HUES48 (cell line): ENCODE results near the gene ZNF532.
"Not testable (repeated sequence)": the region's sequence is repeated elsewhere in the genome, so short reads cannot be mapped to it uniquely, and the experiment has no call there.

Experiments used
- H3K27ac ChIP-seq: one replicate; pipeline ENCODE4 v1.7.0; 2013; ENCODE audit warnings: low read depth, low read length, inconsistent platforms
- H3K27me3 ChIP-seq: 2 replicates; pipeline ENCODE4 v1.6.1; 2013; ENCODE audit warnings: mild to moderate bottlenecking, low read length; ENCODE audit not compliant: control insufficient read depth, insufficient read depth
- H3K36me3 ChIP-seq: 2 replicates; pipeline ENCODE4 v1.6.1; 2013; ENCODE audit warnings: low read length; ENCODE audit not compliant: control insufficient read depth, insufficient read depth
- H3K4me1 ChIP-seq: 2 replicates; pipeline ENCODE4 v1.6.1; 2013; ENCODE audit warnings: mild to moderate bottlenecking, low read length; ENCODE audit not compliant: control insufficient read depth, insufficient read depth
- H3K4me3 ChIP-seq: 2 replicates; pipeline ENCODE4 v1.5.1; 2013; ENCODE audit warnings: mild to moderate bottlenecking, low read depth, low read length
- H3K9ac ChIP-seq: 2 replicates; pipeline ENCODE4 v1.6.1; 2013; ENCODE audit warnings: mild to moderate bottlenecking, low read depth, low read length, moderate library complexity
- H3K9me3 ChIP-seq: 2 replicates; pipeline ENCODE4 v1.6.1; 2013; ENCODE audit warnings: low read length; ENCODE audit not compliant: control insufficient read depth, insufficient read depth

ZNF532 gene

DNA sequence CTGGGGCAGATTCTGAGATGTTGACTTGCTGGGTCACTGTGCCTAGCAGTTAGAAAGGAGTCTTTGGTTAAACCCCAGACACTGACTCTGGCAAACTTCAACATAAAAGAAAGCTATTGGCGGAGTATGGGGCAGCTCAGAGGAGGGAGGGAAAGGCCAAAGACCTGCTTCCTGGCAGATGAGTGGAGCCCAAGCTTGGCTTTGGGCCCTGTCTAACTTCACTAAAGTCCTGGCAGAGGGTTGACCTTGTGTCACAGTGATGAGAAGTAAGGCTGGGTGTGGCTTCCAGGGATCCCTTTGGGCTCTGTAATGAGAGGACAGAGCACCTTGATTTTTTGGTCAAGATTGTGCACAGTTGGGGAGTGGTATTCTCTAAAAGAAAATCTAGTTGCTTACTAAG, 145.2 kb downstream of the ZNF532 start:
- Histone ChIP-seq H3K9ac (no peak overlapping the region), H3K27me3 (no peaks in the 10 kb centered on the region), H3K4me3 (no peak overlapping the region), H3K27ac (no peak overlapping the region), H3K36me3 (no peaks in the 10 kb centered on the region), H3K9me3 (no peaks in the 10 kb centered on the region), H3K4me1 (peaks cover 19% of the 10 kb centered on the region)

DNA sequence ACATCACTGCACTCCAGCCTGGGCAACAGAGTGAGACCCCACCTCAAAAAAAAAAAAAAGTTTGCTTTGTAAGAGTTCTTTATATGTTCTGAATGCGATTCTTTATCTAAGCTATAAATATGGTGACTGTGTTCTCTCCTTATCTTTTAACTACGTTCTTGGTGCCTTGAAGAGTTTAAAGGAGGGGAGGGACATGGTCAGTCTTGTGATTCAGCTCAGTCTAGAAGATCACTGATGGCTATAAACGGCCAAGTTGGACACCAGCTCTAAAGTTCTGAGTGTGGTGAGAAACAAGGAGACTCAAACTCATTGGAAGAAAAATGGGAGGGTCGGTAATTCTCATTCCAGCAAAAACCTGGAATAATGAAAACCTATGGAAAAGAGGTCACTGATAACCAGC, 146.6 kb downstream of the ZNF532 start:
- Histone ChIP-seq H3K27ac (no peak overlapping the region), H3K9me3 (no peaks in the 10 kb centered on the region), H3K4me1 (peaks cover 15% of the 10 kb centered on the region), H3K9ac (no peak overlapping the region), H3K27me3 (no peaks in the 10 kb centered on the region), H3K4me3 (no peak overlapping the region), H3K36me3 (no peaks in the 10 kb centered on the region)

DNA sequence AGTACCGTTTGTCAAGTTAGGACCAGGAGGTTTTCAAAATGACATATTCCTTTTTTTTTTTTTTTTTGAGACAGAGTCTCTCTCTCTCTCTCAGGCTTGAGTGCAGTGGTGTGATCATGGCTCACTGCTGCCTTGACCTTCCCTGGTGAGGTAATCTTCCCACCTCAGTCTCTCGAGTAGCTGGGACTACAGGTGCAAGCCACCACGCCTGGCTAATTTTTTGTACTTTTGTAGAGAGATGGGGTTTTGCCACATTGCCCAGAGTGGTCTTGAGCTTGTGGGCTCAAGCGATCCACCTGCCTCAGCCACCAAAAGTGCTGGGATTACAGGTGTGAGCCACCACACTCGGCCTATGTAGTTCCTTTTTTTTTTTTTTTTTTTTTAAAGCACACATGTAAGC, 147.1 kb downstream of the ZNF532 start:
- Histone ChIP-seq H3K4me3 (no peak overlapping the region), H3K36me3 (no peaks in the 10 kb centered on the region), H3K9me3 (0 out of 2 replicates have a peak, but pooled peaks cover 3% of the 10 kb centered on the region), H3K27ac (no peak overlapping the region), H3K9ac (no peak overlapping the region), H3K27me3 (no peaks in the 10 kb centered on the region), H3K4me1 (peaks cover 15% of the 10 kb centered on the region)

DNA sequence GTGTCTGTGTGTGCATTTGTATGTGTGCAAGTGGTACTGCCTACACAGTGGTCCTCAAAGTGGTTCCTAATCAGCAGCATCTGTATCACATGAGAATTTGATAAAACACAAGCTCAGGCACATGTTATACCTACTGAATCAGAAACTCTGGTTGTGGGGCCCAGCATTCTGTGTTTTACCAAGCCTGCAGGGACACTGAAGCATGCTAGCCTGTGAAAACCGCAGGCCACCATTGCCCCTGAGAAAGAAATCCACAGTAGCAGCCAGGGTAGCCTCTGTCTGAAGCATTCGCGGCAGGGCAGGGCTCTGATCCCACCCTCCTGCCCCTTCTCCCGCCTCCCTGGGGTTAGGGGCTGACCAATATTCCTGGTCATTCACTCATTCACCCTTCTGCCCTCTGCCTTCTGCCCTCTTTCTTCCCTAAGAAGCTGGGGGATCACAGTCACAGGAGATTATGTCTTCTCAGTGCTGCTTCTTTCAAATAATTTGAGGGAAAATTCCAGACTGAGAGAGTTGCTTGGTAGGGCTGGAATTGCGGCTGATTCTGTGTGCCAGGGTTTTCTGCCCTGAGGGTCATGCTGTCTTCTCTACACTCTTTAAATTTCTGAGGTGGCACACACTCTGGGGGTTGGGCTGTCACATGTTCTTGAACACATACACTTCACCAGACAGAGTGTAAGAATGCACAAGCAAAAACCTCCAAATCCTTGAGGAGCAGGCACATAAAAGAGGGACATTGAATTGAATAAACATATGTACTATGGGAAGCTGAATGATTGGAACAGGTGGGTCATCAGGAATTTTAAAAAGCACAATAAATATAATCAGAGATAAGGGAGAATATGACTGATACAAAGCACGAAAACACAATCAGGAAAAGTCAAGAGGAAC, 148.4 kb downstream of the ZNF532 start:
- H3K9me3 ChIP-seq, result peaks cover 13% of the 10 kb centered on the region
- no peak overlapping the region for H3K27ac ChIP-seq
- no peak overlapping the region for H3K4me3 ChIP-seq
- no peak overlapping the region for H3K9ac ChIP-seq
- H3K4me1 ChIP-seq, result peaks cover 13% of the 10 kb centered on the region
- H3K36me3 ChIP-seq, result no peaks in the 10 kb centered on the region
- no peaks in the 10 kb centered on the region for H3K27me3 ChIP-seq

DNA sequence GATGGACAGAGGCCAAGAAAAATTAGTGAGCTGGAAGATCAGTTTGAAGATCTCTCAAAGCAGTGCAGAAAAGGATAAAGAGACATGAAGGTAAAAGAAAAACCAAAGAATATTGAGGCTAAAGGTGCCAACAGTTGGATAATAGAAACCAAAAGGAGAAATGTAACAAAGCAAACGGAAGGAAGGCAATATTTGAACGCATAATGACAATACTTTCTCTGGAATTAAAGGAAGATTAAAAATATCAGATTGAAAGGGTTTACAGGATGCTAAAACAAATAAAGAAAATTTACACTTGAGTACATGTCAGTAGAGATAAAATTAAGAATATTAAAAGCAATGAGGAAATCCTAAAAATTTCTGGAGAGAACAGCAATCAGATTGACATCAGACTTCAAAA, 149.1 kb downstream of the ZNF532 start:
- peaks cover 6% of the 10 kb centered on the region; the same call in 1 of the 2 replicates for H3K4me1 ChIP-seq
- H3K27me3 ChIP-seq, result no peaks in the 10 kb centered on the region
- H3K9me3 ChIP-seq, result peaks cover 13% of the 10 kb centered on the region
- no peak overlapping the region for H3K4me3 ChIP-seq
- no peaks in the 10 kb centered on the region for H3K36me3 ChIP-seq
- no peak overlapping the region for H3K27ac ChIP-seq
- H3K9ac ChIP-seq, result no peak overlapping the region

DNA sequence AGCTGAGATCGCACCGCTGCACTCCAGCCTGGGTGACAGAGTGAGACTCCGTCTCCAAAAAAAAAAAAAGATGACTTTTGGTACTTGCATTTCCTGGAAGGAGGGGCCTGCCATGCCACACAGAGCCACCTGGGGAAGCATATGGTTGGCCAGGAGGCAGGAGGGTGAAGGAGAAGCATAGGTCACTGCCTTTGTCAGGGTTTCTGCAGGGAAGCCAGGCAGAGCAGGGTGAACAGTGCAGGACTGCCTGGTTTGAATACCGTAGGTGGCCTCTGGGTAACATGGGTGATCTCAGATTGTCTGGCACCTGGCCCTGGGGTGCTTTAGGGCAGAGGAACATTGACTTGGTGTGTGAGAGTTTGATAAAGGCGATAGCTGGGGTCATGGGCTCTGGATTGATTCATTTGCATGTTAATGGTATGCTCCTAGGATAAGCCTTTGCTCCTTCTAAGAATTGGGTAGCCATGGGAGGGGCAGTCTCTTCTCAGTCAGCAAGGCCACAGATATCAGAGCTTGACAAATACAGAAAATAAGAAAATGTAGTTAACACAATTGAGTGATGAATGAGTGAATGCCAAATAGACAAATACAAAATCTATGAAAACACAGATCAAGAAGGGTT, 151.0 kb downstream of the ZNF532 start:
- no peaks in the 10 kb centered on the region for H3K36me3 ChIP-seq
- H3K9ac ChIP-seq, result no peak overlapping the region
- H3K4me3 ChIP-seq, result no peak overlapping the region
- peaks cover 4% of the 10 kb centered on the region; the same call in 1 of the 2 replicates for H3K4me1 ChIP-seq
- peaks cover 13% of the 10 kb centered on the region for H3K9me3 ChIP-seq
- no peak overlapping the region for H3K27ac ChIP-seq
- no peaks in the 10 kb centered on the region for H3K27me3 ChIP-seq

DNA sequence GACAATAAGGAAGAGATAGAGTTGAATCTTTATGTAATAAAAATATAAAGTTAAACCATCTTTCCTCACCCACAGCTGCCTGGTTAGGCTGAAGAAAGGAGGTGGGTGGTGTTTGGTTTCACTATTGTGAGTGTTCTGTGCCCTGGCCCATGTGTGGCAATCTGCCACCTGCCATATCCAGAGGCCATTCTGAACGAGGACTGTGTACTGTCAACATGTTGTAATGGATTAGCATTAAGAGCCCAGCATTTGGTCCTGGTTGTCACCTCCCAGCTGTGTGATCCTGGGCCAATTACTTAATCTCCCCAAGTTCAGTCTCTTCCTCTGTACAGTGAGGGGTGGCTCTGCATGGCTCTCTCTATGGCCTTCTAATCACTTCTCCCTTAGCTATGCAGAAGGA, 156.8 kb downstream of the ZNF532 start:
- H3K27ac ChIP-seq, result no peak overlapping the region
- H3K4me1 ChIP-seq, result no peaks in the 10 kb centered on the region
- no peak overlapping the region for H3K9ac ChIP-seq
- peaks cover 12% of the 10 kb centered on the region for H3K9me3 ChIP-seq
- no peaks in the 10 kb centered on the region for H3K27me3 ChIP-seq
- H3K36me3 ChIP-seq, result no peaks in the 10 kb centered on the region
- no peak overlapping the region for H3K4me3 ChIP-seq

DNA sequence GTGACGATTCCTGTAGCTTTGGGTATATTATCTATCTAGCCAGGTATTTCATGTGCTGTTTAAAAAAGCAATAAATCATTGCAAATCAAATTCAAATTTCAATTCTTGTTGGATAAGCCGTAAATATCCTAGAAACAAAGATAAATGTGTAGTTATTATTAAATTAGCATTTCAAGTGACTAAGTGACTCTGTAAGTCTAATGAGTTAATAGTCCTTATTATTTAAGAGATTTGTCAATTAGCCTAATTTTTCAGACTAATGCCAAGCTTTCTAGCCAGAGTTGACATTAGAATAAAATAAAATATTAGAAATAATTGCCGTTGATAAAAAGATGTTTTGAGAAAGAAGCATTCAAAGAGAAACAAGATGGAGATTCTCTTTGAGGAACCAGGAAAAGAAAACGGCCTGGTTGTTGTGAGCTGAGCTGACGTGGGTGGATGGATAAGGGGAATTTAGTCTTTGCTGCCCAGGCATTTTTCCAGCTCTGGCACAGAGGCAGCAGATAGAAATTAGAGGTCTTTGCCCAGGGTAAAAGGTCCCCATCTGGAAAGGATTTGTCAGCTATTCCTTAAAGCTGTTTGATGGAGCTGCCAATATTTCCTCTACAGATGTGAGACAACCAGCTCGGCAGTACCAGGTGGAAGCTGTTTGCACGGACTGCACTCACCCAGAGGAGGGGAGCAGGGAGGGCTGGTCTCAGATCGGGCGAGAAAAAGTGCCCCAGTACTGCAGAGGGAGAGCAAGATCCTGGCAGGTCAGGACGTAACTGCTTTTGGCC, 157.7 kb downstream of the ZNF532 start:
- Histone ChIP-seq H3K27ac (no peak overlapping the region), H3K9me3 (peaks cover 5% of the 10 kb centered on the region), H3K9ac (no peak overlapping the region), H3K4me3 (no peak overlapping the region), H3K4me1 (no peaks in the 10 kb centered on the region), H3K36me3 (no peaks in the 10 kb centered on the region), H3K27me3 (no peaks in the 10 kb centered on the region)

DNA sequence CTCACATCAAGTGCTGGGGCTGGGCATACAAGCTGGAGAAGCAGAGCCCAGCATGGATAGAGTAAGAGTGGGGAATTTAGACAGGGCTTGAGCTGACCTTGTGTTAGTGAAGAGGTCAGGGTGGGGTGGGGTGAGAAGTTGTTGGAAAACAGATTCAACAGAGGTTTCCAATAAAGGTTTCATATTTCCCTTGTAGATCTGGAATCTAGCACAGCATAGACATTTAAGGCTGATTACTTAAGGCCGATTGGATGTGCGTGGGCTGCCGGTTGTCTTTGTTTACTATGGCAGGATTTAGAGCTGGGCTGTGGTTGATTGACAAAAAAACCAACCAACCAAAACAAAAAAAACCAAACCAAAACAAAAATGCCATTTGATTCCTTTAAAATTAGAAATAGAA, 160.2 kb downstream of the ZNF532 start:
- Histone ChIP-seq H3K9me3 (no peaks in the 10 kb centered on the region), H3K9ac (no peak overlapping the region), H3K4me1 (no peaks in the 10 kb centered on the region), H3K36me3 (no peaks in the 10 kb centered on the region), H3K4me3 (no peak overlapping the region), H3K27me3 (no peaks in the 10 kb centered on the region), H3K27ac (no peak overlapping the region)

DNA sequence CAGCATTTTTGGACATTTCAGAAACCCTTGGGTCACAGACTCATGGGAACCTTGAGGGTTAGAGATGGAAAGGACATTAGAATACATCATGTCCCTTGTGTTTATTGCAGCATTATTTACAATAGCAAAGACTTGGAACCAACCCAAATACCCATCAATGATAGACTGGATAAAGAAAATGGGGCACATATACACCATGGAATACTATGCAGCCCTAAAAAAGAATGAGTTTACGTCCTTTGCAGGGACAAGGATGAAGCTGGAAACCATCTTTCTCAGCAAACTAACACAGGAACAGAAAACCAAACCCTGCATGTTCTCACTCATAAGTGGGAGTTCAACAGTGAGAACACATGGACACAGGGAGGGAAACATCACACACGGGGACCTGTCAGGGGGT, 160.9 kb downstream of the ZNF532 start:
- H3K36me3 ChIP-seq, H3K9ac ChIP-seq, H3K4me3 ChIP-seq, H3K27ac ChIP-seq, H3K9me3 ChIP-seq, H3K4me1 ChIP-seq, H3K27me3 ChIP-seq: not testable (repeated sequence)

DNA sequence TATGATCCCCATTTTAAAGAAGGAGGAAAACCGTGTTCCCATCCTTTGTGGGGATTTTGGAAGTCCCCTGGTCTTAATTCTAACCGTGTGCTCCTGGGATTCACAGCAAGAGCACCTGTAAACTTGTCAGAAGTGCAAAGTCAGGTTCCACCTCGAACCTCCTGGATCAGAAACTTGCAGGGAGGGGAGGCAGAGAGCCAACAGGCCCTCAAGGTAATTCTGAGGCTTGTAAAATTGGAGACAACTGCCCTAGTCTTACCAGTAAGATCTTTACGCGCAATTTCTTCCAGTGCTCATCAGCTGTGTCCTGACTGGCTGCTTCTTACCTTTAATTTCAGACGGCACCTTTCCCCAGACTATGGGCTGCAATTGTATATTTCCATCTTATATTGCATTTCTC, 161.7 kb downstream of the ZNF532 start:
- Histone ChIP-seq H3K4me1 (no peaks in the 10 kb centered on the region), H3K27me3 (no peaks in the 10 kb centered on the region), H3K36me3 (no peaks in the 10 kb centered on the region), H3K27ac (no peak overlapping the region), H3K4me3 (no peak overlapping the region), H3K9me3 (no peaks in the 10 kb centered on the region), H3K9ac (no peak overlapping the region)
